ENCODE results near the gene ITGAX.

The ITGAX gene

GRCh38 chr16:31371619-31372484 lies 16.9 kb downstream of the ITGAX start:
- DNase-seq (ENCODE audit: low read depth in 1 of 2, low spot score in 1 of 2) = no peak
- H3K4me3 ChIP-seq (replicated peaks; ENCODE audit: insufficient read depth, low read length) = no peak overlapping the region
- no peak for TF ChIP-seq SPI1 (IDR thresholded peaks at IDR 0.05; ENCODE audit: borderline replicate concordance, low read depth)
- no peak for TF ChIP-seq GABPA (IDR thresholded peaks at IDR 0.05; ENCODE audit: low read depth)
- no peak for TF ChIP-seq POLR2AphosphoS5 (IDR thresholded peaks at IDR 0.05; ENCODE audit: low read depth)
- no peak for TF ChIP-seq CTCF (IDR thresholded peaks at IDR 0.05; ENCODE audit: insufficient read depth, low read length)
- TF ChIP-seq, protein P1, sequence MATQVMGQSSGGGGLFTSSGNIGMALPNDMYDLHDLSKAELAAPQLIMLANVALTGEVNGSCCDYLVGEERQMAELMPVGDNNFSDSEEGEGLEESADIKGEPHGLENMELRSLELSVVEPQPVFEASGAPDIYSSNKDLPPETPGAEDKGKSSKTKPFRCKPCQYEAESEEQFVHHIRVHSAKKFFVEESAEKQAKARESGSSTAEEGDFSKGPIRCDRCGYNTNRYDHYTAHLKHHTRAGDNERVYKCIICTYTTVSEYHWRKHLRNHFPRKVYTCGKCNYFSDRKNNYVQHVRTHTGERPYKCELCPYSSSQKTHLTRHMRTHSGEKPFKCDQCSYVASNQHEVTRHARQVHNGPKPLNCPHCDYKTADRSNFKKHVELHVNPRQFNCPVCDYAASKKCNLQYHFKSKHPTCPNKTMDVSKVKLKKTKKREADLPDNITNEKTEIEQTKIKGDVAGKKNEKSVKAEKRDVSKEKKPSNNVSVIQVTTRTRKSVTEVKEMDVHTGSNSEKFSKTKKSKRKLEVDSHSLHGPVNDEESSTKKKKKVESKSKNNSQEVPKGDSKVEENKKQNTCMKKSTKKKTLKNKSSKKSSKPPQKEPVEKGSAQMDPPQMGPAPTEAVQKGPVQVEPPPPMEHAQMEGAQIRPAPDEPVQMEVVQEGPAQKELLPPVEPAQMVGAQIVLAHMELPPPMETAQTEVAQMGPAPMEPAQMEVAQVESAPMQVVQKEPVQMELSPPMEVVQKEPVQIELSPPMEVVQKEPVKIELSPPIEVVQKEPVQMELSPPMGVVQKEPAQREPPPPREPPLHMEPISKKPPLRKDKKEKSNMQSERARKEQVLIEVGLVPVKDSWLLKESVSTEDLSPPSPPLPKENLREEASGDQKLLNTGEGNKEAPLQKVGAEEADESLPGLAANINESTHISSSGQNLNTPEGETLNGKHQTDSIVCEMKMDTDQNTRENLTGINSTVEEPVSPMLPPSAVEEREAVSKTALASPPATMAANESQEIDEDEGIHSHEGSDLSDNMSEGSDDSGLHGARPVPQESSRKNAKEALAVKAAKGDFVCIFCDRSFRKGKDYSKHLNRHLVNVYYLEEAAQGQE (IDR thresholded peaks at IDR 0.05; ENCODE audit: insufficient replicate concordance, low read depth) = no peak
- no peak overlapping the region for H3K27ac ChIP-seq (replicated peaks)
- H3K27me3 ChIP-seq (ENCODE audit: insufficient read depth, poor library complexity, severe bottlenecking) = no peaks in the 10 kb centered on the region

DNA sequence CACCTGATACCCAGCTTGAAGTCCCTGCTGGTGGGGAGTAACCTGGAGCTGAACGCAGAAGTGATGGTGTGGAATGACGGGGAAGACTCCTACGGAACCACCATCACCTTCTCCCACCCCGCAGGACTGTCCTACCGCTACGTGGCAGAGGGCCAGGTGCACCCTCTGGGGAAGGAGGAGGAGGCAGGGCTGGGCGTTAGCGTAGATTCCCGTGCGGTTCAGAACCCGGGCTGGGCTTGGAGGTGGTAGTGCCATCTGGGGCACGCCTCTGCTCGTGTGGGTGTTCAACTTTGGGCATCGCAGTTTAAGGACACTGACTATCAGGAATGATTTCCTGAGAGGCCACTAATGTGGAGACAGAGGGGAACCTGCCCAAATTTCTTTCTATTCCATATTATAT lies 18.3 kb downstream of the ITGAX start:
- DNase-seq (ENCODE audit: low read depth in 1 of 2, low spot score in 1 of 2) = no peak
- H3K27me3 ChIP-seq (ENCODE audit: insufficient read depth, poor library complexity, severe bottlenecking) = no peaks in the 10 kb centered on the region
- H3K27ac ChIP-seq (replicated peaks) = no peak overlapping the region
- TF ChIP-seq SPI1 (IDR thresholded peaks at IDR 0.05; ENCODE audit: borderline replicate concordance, low read depth) = no peak
- TF ChIP-seq, protein P1 (IDR thresholded peaks at IDR 0.05; ENCODE audit: insufficient replicate concordance, low read depth) = no peak
- no peak for TF ChIP-seq GABPA (IDR thresholded peaks at IDR 0.05; ENCODE audit: low read depth)
- no peak for TF ChIP-seq CTCF (IDR thresholded peaks at IDR 0.05; ENCODE audit: insufficient read depth, low read length)
- TF ChIP-seq POLR2AphosphoS5 (IDR thresholded peaks at IDR 0.05; ENCODE audit: low read depth) = no peak
- H3K4me3 ChIP-seq (replicated peaks; ENCODE audit: insufficient read depth, low read length) = no peak overlapping the region

DNA sequence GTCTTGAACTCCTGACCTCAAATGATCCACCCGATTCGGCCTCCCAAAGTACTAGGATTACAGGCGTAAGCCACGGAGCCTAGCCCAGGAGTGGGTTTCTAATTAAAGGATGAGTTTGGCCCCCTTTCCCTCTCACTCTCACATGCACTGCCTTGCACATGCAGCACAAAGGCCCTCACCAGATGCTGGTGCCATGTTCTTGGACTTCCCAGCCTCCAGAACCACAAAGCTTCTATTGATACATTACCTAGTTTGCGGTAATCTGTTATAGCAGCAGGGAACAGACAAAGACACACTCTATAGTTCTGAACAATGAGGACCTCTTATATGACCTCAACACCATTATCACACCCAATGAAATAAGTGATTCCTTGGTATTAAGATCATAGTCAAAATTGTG lies 20.3 kb downstream of the ITGAX start:
- Histone ChIP-seq H3K4me3 (replicated peaks; ENCODE audit: insufficient read depth, low read length) (no peak overlapping the region), H3K27me3 (ENCODE audit: insufficient read depth, poor library complexity, severe bottlenecking) (no peaks in the 10 kb centered on the region), H3K27ac (replicated peaks) (no peak overlapping the region)
- no peak for DNase-seq (ENCODE audit: low read depth in 1 of 2, low spot score in 1 of 2)
- TF ChIP-seq, protein P1 (IDR thresholded peaks at IDR 0.05; ENCODE audit: insufficient replicate concordance, low read depth) = no peak
- no peak for TF ChIP-seq CTCF (IDR thresholded peaks at IDR 0.05; ENCODE audit: insufficient read depth, low read length)
- no peak for TF ChIP-seq GABPA (IDR thresholded peaks at IDR 0.05; ENCODE audit: low read depth)
